H9 (cell line): ENCODE results near the gene BARX1. TPM values are rescaled to one million over a fixed set of nuclear protein-coding genes. Genes with fewer than 3 reads are reported as not detected.

ENCODE experiments used
- DNase-seq: peaks from one replicate; pipeline ENCODE4 v3.0.0-alpha.2; 2017
- H2AFZ ChIP-seq: one replicate; pipeline ENCODE4 v1.6.1; 2013; ENCODE audit warnings: mild to moderate bottlenecking, low read length, control low read depth, moderate library complexity
- H2AK5ac ChIP-seq: 2 replicates; pipeline ENCODE4 v1.6.1; 2013; ENCODE audit warnings: low read length, control low read depth, mixed read lengths; ENCODE audit not compliant: insufficient read length
- H2BK120ac ChIP-seq: one replicate; pipeline ENCODE4 v1.6.1; 2013; ENCODE audit warnings: low read depth, mild to moderate bottlenecking, low read length, control low read depth, inconsistent platforms; ENCODE audit not compliant: poor library complexity, severe bottlenecking
- H2BK12ac ChIP-seq: 2 replicates; pipeline ENCODE4 v1.6.1; 2013; ENCODE audit warnings: low read length, control low read depth, mixed read lengths, low read depth; ENCODE audit not compliant: insufficient read length
- H2BK15ac ChIP-seq: 2 replicates; pipeline ENCODE4 v1.6.1; 2013; ENCODE audit warnings: low read depth, low read length, control low read depth
- H2BK20ac ChIP-seq: one replicate; pipeline ENCODE4 v1.6.1; 2013; ENCODE audit warnings: low read depth, mild to moderate bottlenecking, low read length, control low read depth, inconsistent platforms; ENCODE audit not compliant: poor library complexity, severe bottlenecking
- H2BK5ac ChIP-seq: 2 replicates; pipeline ENCODE4 v1.6.1; 2013; ENCODE audit warnings: low read length, control low read depth, mixed read lengths; ENCODE audit not compliant: insufficient read length
- H3K14ac ChIP-seq: 2 replicates; pipeline ENCODE4 v1.6.1; 2013; ENCODE audit warnings: low read length, control low read depth; ENCODE audit not compliant: insufficient read depth
- H3K18ac ChIP-seq: 2 replicates; pipeline ENCODE4 v1.6.1; 2013; ENCODE audit warnings: low read depth, mild to moderate bottlenecking, mixed read lengths, low read length, control low read depth; ENCODE audit not compliant: insufficient read length
- H3K23ac ChIP-seq: 2 replicates; pipeline ENCODE4 v1.6.1; 2013; ENCODE audit warnings: low read length, control low read depth, mixed read lengths, low read depth; ENCODE audit not compliant: insufficient read length
- H3K23me2 ChIP-seq: 2 replicates; pipeline ENCODE4 v1.6.1; 2013; ENCODE audit warnings: low read depth, mild to moderate bottlenecking, mixed read lengths, low read length, control low read depth; ENCODE audit not compliant: insufficient read length, poor library complexity, severe bottlenecking
- H3K27ac ChIP-seq: 2 replicates; pipeline ENCODE4 v1.5.1; 2013; ENCODE audit warnings: low read length, control low read depth, mixed read lengths, low read depth; ENCODE audit not compliant: insufficient read length
- H3K27me3 ChIP-seq: 2 replicates; pipeline ENCODE4 v1.6.1; 2013; ENCODE audit warnings: low read length, control low read depth, inconsistent platforms; ENCODE audit not compliant: insufficient read depth
- H3K4ac ChIP-seq: 2 replicates; pipeline ENCODE4 v1.6.1; 2013; ENCODE audit warnings: low read depth, mild to moderate bottlenecking, control low read depth, inconsistent platforms, low read length, moderate library complexity
- H3K4me1 ChIP-seq: 2 replicates; pipeline ENCODE4 v1.6.1; 2013; ENCODE audit warnings: low read length, control low read depth, inconsistent platforms; ENCODE audit not compliant: insufficient read depth
- H3K4me2 ChIP-seq: 2 replicates; pipeline ENCODE4 v1.6.1; 2013; ENCODE audit warnings: low read length, control low read depth, mixed read lengths; ENCODE audit not compliant: insufficient read length, insufficient read depth
- H3K56ac ChIP-seq: 2 replicates; pipeline ENCODE4 v1.6.1; 2013; ENCODE audit warnings: low read depth, mild to moderate bottlenecking, mixed read lengths, low read length, control low read depth; ENCODE audit not compliant: insufficient read length
- H3K79me1 ChIP-seq: 2 replicates; pipeline ENCODE4 v1.6.1; 2013; ENCODE audit warnings: low read depth, mild to moderate bottlenecking, moderate library complexity, low read length, control low read depth, inconsistent platforms; ENCODE audit not compliant: insufficient read depth, poor library complexity, severe bottlenecking
- H3K79me2 ChIP-seq: 2 replicates; pipeline ENCODE4 v1.6.1; 2013; ENCODE audit warnings: low read length, control low read depth, inconsistent platforms; ENCODE audit not compliant: insufficient read depth
- H3K9ac ChIP-seq: 2 replicates; pipeline ENCODE4 v1.6.1; 2013; ENCODE audit warnings: low read length, control low read depth, mixed read lengths; ENCODE audit not compliant: insufficient read length; ENCODE audit errors: extremely low read depth
- H3K9me3 ChIP-seq: one replicate; pipeline ENCODE4 v1.6.1; 2013; ENCODE audit warnings: low read depth, low read length, inconsistent platforms; ENCODE audit not compliant: control insufficient read depth
- H3T11ph ChIP-seq: one replicate; pipeline ENCODE4 v1.6.1; 2013; ENCODE audit warnings: mild to moderate bottlenecking, low read length, control low read depth, inconsistent platforms
- H4K20me1 ChIP-seq: one replicate; pipeline ENCODE4 v1.6.1; 2013; ENCODE audit not compliant: control insufficient read depth, insufficient read length, insufficient read depth
- H4K5ac ChIP-seq: 2 replicates; pipeline ENCODE4 v1.6.1; 2013; ENCODE audit warnings: low read depth, mild to moderate bottlenecking, mixed read lengths, low read length, control low read depth; ENCODE audit not compliant: insufficient read length
- H4K8ac ChIP-seq: replicated peaks from 2 replicates; pipeline ENCODE4 v1.6.1; 2013; ENCODE audit warnings: low read length, control low read depth, mixed read lengths, low read depth; ENCODE audit not compliant: insufficient read length
- H4K91ac ChIP-seq: 2 replicates; pipeline ENCODE4 v1.6.1; 2013; ENCODE audit warnings: low read depth, mild to moderate bottlenecking, moderate library complexity, mixed read lengths, low read length, control low read depth; ENCODE audit not compliant: insufficient read length
- H3K27ac Mint-ChIP-seq, 3 experiments: 2 replicates in 2 of 3; 3 replicates in 1 of 3; pipeline ENCODE4 v1.8.0; 2020 to 2021; ENCODE audit warnings: mixed read lengths in 3 of 3, mild to moderate bottlenecking in 1 of 3, moderate library complexity in 1 of 3
- H3K27me3 Mint-ChIP-seq: 2 replicates; pipeline ENCODE4 v1.8.0; 2021; ENCODE audit warnings: low read depth, mild to moderate bottlenecking, moderate library complexity, mixed read lengths
- H3K36me3 Mint-ChIP-seq, 3 experiments: 2 replicates in 2 of 3; 3 replicates in 1 of 3; pipeline ENCODE4 v1.8.0; 2020 to 2021; ENCODE audit warnings: low read depth in 3 of 3, mixed read lengths in 3 of 3; ENCODE audit not compliant: insufficient read depth in 1 of 3
- H3K4me1 Mint-ChIP-seq, 2 experiments: 2 replicates each; pipeline ENCODE4 v1.8.0; 2020; ENCODE audit warnings: mixed read lengths in 2 of 2
- H3K4me3 Mint-ChIP-seq, 2 experiments: 2 replicates in 1 of 2; 3 replicates in 1 of 2; pipeline ENCODE4 v1.8.0; 2020 to 2021; ENCODE audit warnings: mild to moderate bottlenecking in 2 of 2, mixed read lengths in 2 of 2, moderate library complexity in 1 of 2
- H3K9me3 Mint-ChIP-seq, 2 experiments: 2 replicates in 1 of 2; 3 replicates in 1 of 2; pipeline ENCODE4 v1.8.0; 2020; ENCODE audit warnings: mild to moderate bottlenecking in 2 of 2, mixed read lengths in 2 of 2, moderate library complexity in 1 of 2
- WGBS: extraction: QIAGEN DNeasy Blood & Tissue Kit; methylation state at CpG from one replicate; pipeline ENCODE4 v1.1.7; 2013; ENCODE audit warnings: missing lambda C conversion rate, low lambda C conversion rate, mixed read lengths; ENCODE audit not compliant: insufficient read length; ENCODE audit errors: extremely low coverage; 5-methylcytosine and 5-hydroxymethylcytosine counted together
- total RNA-seq: library from RNA; stranded (reverse); gene quantifications from 2 replicates; pipeline ENCODE4 v1.2.1, GENCODE V29; 2021
- TF ChIP-seq, protein P1 (sequence below): fragments of 200-600 bp; sonication (generic); conservative IDR thresholded peaks from 3 replicates; pipeline ENCODE4 v1.8.0; 2021; ENCODE audit warnings: antibody characterized with exemption, mild to moderate bottlenecking

Gene BARX1
- total RNA-seq, 1 experiment from 2014 or later: 1.2 TPM

DNA sequence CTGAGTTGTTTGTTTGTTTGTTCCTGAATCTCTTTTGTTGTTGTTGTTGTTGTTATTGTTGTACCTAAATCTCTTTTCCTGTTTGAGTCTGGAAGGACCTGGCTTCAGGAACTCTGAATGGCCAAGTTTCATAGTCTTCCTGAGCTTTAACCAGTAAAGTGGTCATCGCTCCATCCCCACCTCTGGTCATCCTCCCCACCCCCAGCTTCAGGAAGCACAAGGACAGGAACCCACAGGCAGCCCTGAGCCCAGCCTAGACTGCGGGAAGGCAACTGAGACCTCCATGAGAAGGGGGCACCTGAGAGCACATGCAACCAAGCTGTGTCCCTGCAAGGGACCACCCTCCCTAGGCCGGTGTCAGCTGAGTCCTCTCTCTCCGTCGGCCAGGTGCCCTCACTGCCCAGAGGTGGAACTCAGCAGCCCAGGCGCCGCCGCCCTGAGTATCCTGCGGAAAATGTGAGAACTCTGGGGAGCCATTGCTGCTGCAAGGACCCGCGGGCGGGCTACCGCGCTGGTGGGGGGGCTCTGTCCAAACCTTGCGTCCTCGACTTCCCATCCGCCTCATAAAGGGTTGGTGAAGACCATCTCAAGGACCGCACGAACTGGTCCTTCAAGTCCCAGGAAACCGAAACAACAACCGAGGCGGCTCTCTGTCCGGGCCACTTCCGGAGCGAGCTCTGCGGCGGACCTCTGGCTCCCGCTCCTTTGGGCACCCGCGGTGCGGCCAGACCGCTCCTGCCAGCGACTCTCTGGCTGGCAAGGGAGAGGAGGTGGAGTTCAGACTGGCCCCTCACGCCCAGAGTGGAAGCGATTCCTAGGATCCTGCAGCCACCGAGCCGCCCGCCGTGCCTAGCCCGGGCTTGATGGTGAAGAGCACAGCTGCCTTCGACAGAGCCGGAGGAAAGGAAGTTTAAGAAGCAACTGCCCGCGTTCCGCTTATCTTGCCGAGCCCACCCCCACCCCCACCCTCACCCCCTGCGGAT lies 4.2 kb downstream of the BARX1 start:
- Histone ChIP-seq H3T11ph (no peak overlapping the region), H3K23me2 (peaks cover 22% of the 10 kb centered on the region), H4K20me1 (no peaks in the 10 kb centered on the region), H4K91ac (no peak overlapping the region), H3K9ac (no peak overlapping the region), H3K4me2 (peak overlapping the region; percentile 78), H2BK12ac (no peak overlapping the region), H3K14ac (no peak overlapping the region), H2BK120ac (no peak overlapping the region), H3K56ac (no peak overlapping the region), H3K4ac (no peak overlapping the region), H2AFZ (no peak overlapping the region), H4K8ac (no peak overlapping the region), H3K9me3 (no peaks in the 10 kb centered on the region), H4K5ac (no peak overlapping the region), H2BK5ac (no peak overlapping the region), H3K23ac (no peak overlapping the region), H2BK20ac (no peak overlapping the region), H3K79me1 (no peaks in the 10 kb centered on the region), H3K79me2 (no peaks in the 10 kb centered on the region), H3K4me1 (peaks cover 3% of the 10 kb centered on the region; the same call in 1 of the 2 replicates), H3K27me3 (peaks cover 89% of the 10 kb centered on the region), H3K27ac (no peak overlapping the region), H3K18ac (no peak overlapping the region), H2BK15ac (no peak overlapping the region), H2AK5ac (no peak overlapping the region)
- TF ChIP-seq, protein P1, sequence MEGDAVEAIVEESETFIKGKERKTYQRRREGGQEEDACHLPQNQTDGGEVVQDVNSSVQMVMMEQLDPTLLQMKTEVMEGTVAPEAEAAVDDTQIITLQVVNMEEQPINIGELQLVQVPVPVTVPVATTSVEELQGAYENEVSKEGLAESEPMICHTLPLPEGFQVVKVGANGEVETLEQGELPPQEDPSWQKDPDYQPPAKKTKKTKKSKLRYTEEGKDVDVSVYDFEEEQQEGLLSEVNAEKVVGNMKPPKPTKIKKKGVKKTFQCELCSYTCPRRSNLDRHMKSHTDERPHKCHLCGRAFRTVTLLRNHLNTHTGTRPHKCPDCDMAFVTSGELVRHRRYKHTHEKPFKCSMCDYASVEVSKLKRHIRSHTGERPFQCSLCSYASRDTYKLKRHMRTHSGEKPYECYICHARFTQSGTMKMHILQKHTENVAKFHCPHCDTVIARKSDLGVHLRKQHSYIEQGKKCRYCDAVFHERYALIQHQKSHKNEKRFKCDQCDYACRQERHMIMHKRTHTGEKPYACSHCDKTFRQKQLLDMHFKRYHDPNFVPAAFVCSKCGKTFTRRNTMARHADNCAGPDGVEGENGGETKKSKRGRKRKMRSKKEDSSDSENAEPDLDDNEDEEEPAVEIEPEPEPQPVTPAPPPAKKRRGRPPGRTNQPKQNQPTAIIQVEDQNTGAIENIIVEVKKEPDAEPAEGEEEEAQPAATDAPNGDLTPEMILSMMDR: no peak
- H3K4me1 Mint-ChIP-seq: peaks cover 58 to 72% of the 10 kb centered on the region in 2 experiments
- peak overlapping the region; percentile 59 to 79 for H3K4me3 Mint-ChIP-seq
- peak; percentile 79 for DNase-seq
- H3K27me3 Mint-ChIP-seq: peaks cover 94% of the 10 kb centered on the region
- 0 out of 7 replicates have a peak, but pooled peaks cover 0 to 4% (median 0%) of the 10 kb centered on the region in 3 experiments for H3K36me3 Mint-ChIP-seq
- no CpG with 5 or more reads among the region's 47 CpGs for WGBS
- H3K27ac Mint-ChIP-seq: no peak overlapping the region
- peaks cover 4 to 18% of the 10 kb centered on the region in 2 experiments; a peak in 3 of 5 replicates for H3K9me3 Mint-ChIP-seq
